ENCODE results near the gene IL1RAPL2.

IL1RAPL2 gene

GRCh38 chrX:105299286-105299685 is 733.3 kb downstream of the IL1RAPL2 start:
- no peak for DNase-seq

GRCh38 chrX:105302246-105302645 is 736.2 kb downstream of the IL1RAPL2 start:
- no peak for DNase-seq

GRCh38 chrX:105307762-105308161 is 741.8 kb downstream of the IL1RAPL2 start:
- no peak for DNase-seq

- no peak for DNase-seq
These were observed 747.6 kb downstream of the IL1RAPL2 start for GRCh38 chrX:105313596-105313995.

GRCh38 chrX:105314458-105314857 is 748.5 kb downstream of the IL1RAPL2 start:
- DNase-seq = no peak

- DNase-seq = no peak
These were observed 749.2 kb downstream of the IL1RAPL2 start for GRCh38 chrX:105315248-105315647.

- DNase-seq = no peak
These were observed 751.1 kb downstream of the IL1RAPL2 start for GRCh38 chrX:105317117-105317516.

GRCh38 chrX:105323928-105324327 is 757.9 kb downstream of the IL1RAPL2 start:
- DNase-seq = no peak

- no peak for DNase-seq
These were observed 762.8 kb downstream of the IL1RAPL2 start for GRCh38 chrX:105328773-105329172.

- DNase-seq = no peak
These were observed 765.2 kb downstream of the IL1RAPL2 start for GRCh38 chrX:105331244-105331643.

- DNase-seq = no peak
These were observed 781.4 kb downstream of the IL1RAPL2 start for GRCh38 chrX:105347373-105347772.

GRCh38 chrX:105349476-105349875 is 783.5 kb downstream of the IL1RAPL2 start:
- no peak for DNase-seq

GRCh38 chrX:105375816-105376215 is 809.8 kb downstream of the IL1RAPL2 start:
- no peak for DNase-seq

GRCh38 chrX:105424729-105425128 is 858.7 kb downstream of the IL1RAPL2 start:
- DNase-seq = no peak

- no peak for DNase-seq
These were observed 885.4 kb downstream of the IL1RAPL2 start for GRCh38 chrX:105451401-105451800.

- no peak for DNase-seq
These were observed 892.8 kb downstream of the IL1RAPL2 start for GRCh38 chrX:105458846-105459245.

GRCh38 chrX:105460376-105460775 is 894.4 kb downstream of the IL1RAPL2 start:
- no peak for DNase-seq

- no peak for DNase-seq
These were observed 895.0 kb downstream of the IL1RAPL2 start for GRCh38 chrX:105461016-105461415.

- DNase-seq = no peak
These were observed 896.2 kb downstream of the IL1RAPL2 start for GRCh38 chrX:105462186-105462585.

- no peak for DNase-seq
These were observed 897.5 kb downstream of the IL1RAPL2 start for GRCh38 chrX:105463473-105463872.

GRCh38 chrX:105464618-105465017 is 898.6 kb downstream of the IL1RAPL2 start:
- DNase-seq = no peak

GRCh38 chrX:105468741-105469140 is 902.7 kb downstream of the IL1RAPL2 start:
- DNase-seq = no peak

- no peak for DNase-seq
These were observed 905.6 kb downstream of the IL1RAPL2 start for GRCh38 chrX:105471597-105471996.

- no peak for DNase-seq
These were observed 909.8 kb downstream of the IL1RAPL2 start for GRCh38 chrX:105475801-105476200.

GRCh38 chrX:105477351-105477750 is 911.4 kb downstream of the IL1RAPL2 start:
- no peak for DNase-seq
